OCI-M2 (cell line): ENCODE data around the gene CTNNA2.
"Not testable (repeated sequence)": the region's sequence is repeated elsewhere in the genome, so short reads cannot be mapped to it uniquely, and the experiment has no call there.

Experiments
- DNase-seq: peaks from one replicate; lab custom pipeline; 2025; ENCODE audit not compliant: unreplicated experiment; lab: John Stamatoyannopoulos, UW

The CTNNA2 gene

GRCh38 chr2:80185091-80185490, 672.2 kb downstream of the CTNNA2 start:
- DNase-seq: no peak

GRCh38 chr2:80186262-80186661, 673.4 kb downstream of the CTNNA2 start:
- no peak for DNase-seq

GRCh38 chr2:80187156-80187555, 674.3 kb downstream of the CTNNA2 start:
- DNase-seq: no peak

- no peak for DNase-seq
Measured at GRCh38 chr2:80190166-80190565, 677.3 kb downstream of the CTNNA2 start.

GRCh38 chr2:80193566-80193965, 680.7 kb downstream of the CTNNA2 start:
- no peak for DNase-seq

- DNase-seq: no peak
Measured at GRCh38 chr2:80195034-80195433, 682.2 kb downstream of the CTNNA2 start.

- DNase-seq: no peak
Measured at GRCh38 chr2:80198042-80198441, 685.2 kb downstream of the CTNNA2 start.

GRCh38 chr2:80199504-80199903, 686.7 kb downstream of the CTNNA2 start:
- no peak for DNase-seq

GRCh38 chr2:80203929-80204328, 691.1 kb downstream of the CTNNA2 start:
- not testable (repeated sequence) for DNase-seq

GRCh38 chr2:80205498-80205897, 692.6 kb downstream of the CTNNA2 start:
- no peak for DNase-seq

- no peak for DNase-seq
Measured at GRCh38 chr2:80209458-80209857, 696.6 kb downstream of the CTNNA2 start.

GRCh38 chr2:80217446-80217845, 704.6 kb downstream of the CTNNA2 start:
- no peak for DNase-seq

- no peak for DNase-seq
Measured at GRCh38 chr2:80222644-80223043, 709.8 kb downstream of the CTNNA2 start.

- no peak for DNase-seq
Measured at GRCh38 chr2:80231421-80231820, 718.6 kb downstream of the CTNNA2 start.

GRCh38 chr2:80233333-80233732, 720.5 kb downstream of the CTNNA2 start:
- no peak for DNase-seq

- DNase-seq: no peak
Measured at GRCh38 chr2:80238692-80239469, 726.0 kb downstream of the CTNNA2 start.

GRCh38 chr2:80242355-80242910, 729.6 kb downstream of the CTNNA2 start:
- DNase-seq: no peak

GRCh38 chr2:80244905-80245584, 732.2 kb downstream of the CTNNA2 start:
- DNase-seq: no peak

GRCh38 chr2:80246534-80246933, 733.7 kb downstream of the CTNNA2 start:
- DNase-seq: no peak

GRCh38 chr2:80247339-80247738, 734.5 kb downstream of the CTNNA2 start:
- DNase-seq: peak; percentile 12

- DNase-seq: no peak
Measured at GRCh38 chr2:80248146-80248545, 735.3 kb downstream of the CTNNA2 start.

GRCh38 chr2:80252294-80252986, 739.6 kb downstream of the CTNNA2 start:
- DNase-seq: no peak
